Measurements from ENCODE around the gene SBK3.

SBK3 gene

GRCh38 chr19:55494172-55494761 is 51.1 kb downstream of the SBK3 start:
- H3K27ac ChIP-seq (ENCODE audit: low read depth, low read length, severe bottlenecking) = no peak overlapping the region
- no peaks in the 10 kb centered on the region for H3K9me3 ChIP-seq (ENCODE audit: control insufficient read depth, low read length)
- H3K4me3 ChIP-seq (ENCODE audit: extremely low read depth, insufficient read depth, low read length, poor library complexity, severe bottlenecking) = no peak overlapping the region
- no peaks in the 10 kb centered on the region for H3K36me3 ChIP-seq (ENCODE audit: control insufficient read depth, insufficient read depth, low read length)
- H3K4me1 ChIP-seq (ENCODE audit: control insufficient read depth, insufficient read depth, low read length, poor library complexity, severe bottlenecking) = peaks cover 3% of the 10 kb centered on the region
- WGBS, 2 experiments (ENCODE audit: insufficient coverage in 2 of 2) = 80 to 85% methylated on average over 9 to 14 of the region's 22 CpGs

GRCh38 chr19:55493645-55494171 is 51.6 kb downstream of the SBK3 start:
- H3K4me3 ChIP-seq (ENCODE audit: extremely low read depth, insufficient read depth, low read length, poor library complexity, severe bottlenecking) = no peak overlapping the region
- WGBS, 2 experiments (ENCODE audit: insufficient coverage in 2 of 2) = 86 to 90% methylated on average over 16 to 27 of the region's 38 CpGs
- H3K27ac ChIP-seq (ENCODE audit: low read depth, low read length, severe bottlenecking) = no peak overlapping the region
- no peaks in the 10 kb centered on the region for H3K9me3 ChIP-seq (ENCODE audit: control insufficient read depth, low read length)
- H3K36me3 ChIP-seq (ENCODE audit: control insufficient read depth, insufficient read depth, low read length) = no peaks in the 10 kb centered on the region
- peaks cover 7% of the 10 kb centered on the region for H3K4me1 ChIP-seq (ENCODE audit: control insufficient read depth, insufficient read depth, low read length, poor library complexity, severe bottlenecking)

GRCh38 chr19:55493052-55493644 is 52.2 kb downstream of the SBK3 start:
- H3K9me3 ChIP-seq (ENCODE audit: control insufficient read depth, low read length) = no peaks in the 10 kb centered on the region
- WGBS, 2 experiments (ENCODE audit: insufficient coverage in 2 of 2) = 89 to 90% methylated on average over 17 of the region's 18 CpGs
- no peak overlapping the region for H3K4me3 ChIP-seq (ENCODE audit: extremely low read depth, insufficient read depth, low read length, poor library complexity, severe bottlenecking)
- no peak overlapping the region for H3K27ac ChIP-seq (ENCODE audit: low read depth, low read length, severe bottlenecking)
- no peaks in the 10 kb centered on the region for H3K36me3 ChIP-seq (ENCODE audit: control insufficient read depth, insufficient read depth, low read length)
- H3K4me1 ChIP-seq (ENCODE audit: control insufficient read depth, insufficient read depth, low read length, poor library complexity, severe bottlenecking) = peaks cover 12% of the 10 kb centered on the region

- no peak overlapping the region for H3K27ac ChIP-seq (ENCODE audit: low read depth, low read length, severe bottlenecking)
- WGBS, 2 experiments (ENCODE audit: insufficient coverage in 2 of 2) = 82 to 83% methylated on average over 9 to 10 of the region's 12 CpGs
Measured at GRCh38 chr19:55492362-55492944, 52.9 kb downstream of the SBK3 start.

GRCh38 chr19:55491546-55492360 is 53.6 kb downstream of the SBK3 start:
- 94 to 96% methylated on average over 14 to 15 of the region's 24 CpGs for WGBS, 2 experiments (ENCODE audit: insufficient coverage in 2 of 2)
- peaks cover 23% of the 10 kb centered on the region for H3K4me1 ChIP-seq (ENCODE audit: control insufficient read depth, insufficient read depth, low read length, poor library complexity, severe bottlenecking)

More at GRCh38 chr19:55492362-55492944, 52.9 kb downstream of the SBK3 start:
- peaks cover 18% of the 10 kb centered on the region for H3K4me1 ChIP-seq (ENCODE audit: control insufficient read depth, insufficient read depth, low read length, poor library complexity, severe bottlenecking)
- no peaks in the 10 kb centered on the region for H3K9me3 ChIP-seq (ENCODE audit: control insufficient read depth, low read length)
- H3K36me3 ChIP-seq (ENCODE audit: control insufficient read depth, insufficient read depth, low read length) = no peaks in the 10 kb centered on the region
- H3K4me3 ChIP-seq (ENCODE audit: extremely low read depth, insufficient read depth, low read length, poor library complexity, severe bottlenecking) = no peak overlapping the region

More at GRCh38 chr19:55491546-55492360, 53.6 kb downstream of the SBK3 start:
- Histone ChIP-seq H3K4me3 (ENCODE audit: extremely low read depth, insufficient read depth, low read length, poor library complexity, severe bottlenecking) (no peak overlapping the region), H3K36me3 (ENCODE audit: control insufficient read depth, insufficient read depth, low read length) (no peaks in the 10 kb centered on the region), H3K27ac (ENCODE audit: low read depth, low read length, severe bottlenecking) (no peak overlapping the region), H3K9me3 (ENCODE audit: control insufficient read depth, low read length) (no peaks in the 10 kb centered on the region)

Data from mesodermal cell (in vitro differentiated cells).